EH (cell line): Measurements from ENCODE around the gene WDR11.
"Not testable (repeated sequence)": the region's sequence is repeated elsewhere in the genome, so short reads cannot be mapped to it uniquely, and the experiment has no call there.

Source experiments
- DNase-seq: peaks from one replicate; pipeline ENCODE4 v3.0.0-alpha.2; 2015; ENCODE audit warnings: low read depth

Gene WDR11

GRCh38 chr10:120841522-120842189, 9.5 kb upstream of the WDR11 start:
- peak; percentile 8 for DNase-seq

GRCh38 chr10:120854388-120854787, 3.2 kb downstream of the WDR11 start:
- DNase-seq: no peak

GRCh38 chr10:120861178-120861855, 10.2 kb downstream of the WDR11 start:
- DNase-seq: no peak

- no peak for DNase-seq
Measured at GRCh38 chr10:120873741-120874140, 22.6 kb downstream of the WDR11 start.

GRCh38 chr10:120883071-120883470, 31.9 kb downstream of the WDR11 start:
- DNase-seq: no peak

- no peak for DNase-seq
Measured at GRCh38 chr10:120887482-120887881, 36.3 kb downstream of the WDR11 start.

- peak; percentile 44 for DNase-seq
Measured at GRCh38 chr10:120891365-120891764, 40.2 kb downstream of the WDR11 start.

- no peak for DNase-seq
Measured at GRCh38 chr10:120894556-120894955, 43.4 kb downstream of the WDR11 start.

- peak; percentile 15 for DNase-seq
Measured at GRCh38 chr10:120897343-120897742, 46.2 kb downstream of the WDR11 start.

- DNase-seq: no peak
Measured at GRCh38 chr10:120905268-120905667, 54.1 kb downstream of the WDR11 start.

GRCh38 chr10:120917521-120918250, 66.5 kb downstream of the WDR11 start:
- no peak for DNase-seq

GRCh38 chr10:120923886-120924285, 72.7 kb downstream of the WDR11 start:
- not testable (repeated sequence) for DNase-seq

- no peak for DNase-seq
Measured at GRCh38 chr10:120926611-120927010, 75.4 kb downstream of the WDR11 start.

GRCh38 chr10:120927352-120927751, 76.2 kb downstream of the WDR11 start:
- no peak for DNase-seq

GRCh38 chr10:120929166-120929565, 78.0 kb downstream of the WDR11 start:
- DNase-seq: no peak

GRCh38 chr10:120931423-120931822, 80.3 kb downstream of the WDR11 start:
- no peak for DNase-seq

GRCh38 chr10:120931999-120932398, 80.8 kb downstream of the WDR11 start:
- no peak for DNase-seq

- no peak for DNase-seq
Measured at GRCh38 chr10:120938822-120939221, 87.7 kb downstream of the WDR11 start.

GRCh38 chr10:120940299-120940900, 89.2 kb downstream of the WDR11 start:
- DNase-seq: no peak

- DNase-seq: no peak
Measured at GRCh38 chr10:120941501-120941900, 90.3 kb downstream of the WDR11 start.

- peak; percentile 72 for DNase-seq
Measured at GRCh38 chr10:120942806-120943413, 91.7 kb downstream of the WDR11 start.

- no peak for DNase-seq
Measured at GRCh38 chr10:120943542-120943941, 92.4 kb downstream of the WDR11 start.
